GM21717 (cell line): ENCODE measurements around the gene CSNK2A1.
"Not testable (repeated sequence)": the region's sequence is repeated elsewhere in the genome, so short reads cannot be mapped to it uniquely, and the experiment has no call there.

ENCODE experiments used
- ATAC-seq: cut with Tn5 transposase; IDR thresholded peaks from one replicate; pipeline ENCODE4 v1.9.1; 2021; ENCODE audit warnings: mild to moderate bottlenecking, moderate library complexity; ENCODE audit not compliant: unreplicated experiment

CSNK2A1 gene

DNA sequence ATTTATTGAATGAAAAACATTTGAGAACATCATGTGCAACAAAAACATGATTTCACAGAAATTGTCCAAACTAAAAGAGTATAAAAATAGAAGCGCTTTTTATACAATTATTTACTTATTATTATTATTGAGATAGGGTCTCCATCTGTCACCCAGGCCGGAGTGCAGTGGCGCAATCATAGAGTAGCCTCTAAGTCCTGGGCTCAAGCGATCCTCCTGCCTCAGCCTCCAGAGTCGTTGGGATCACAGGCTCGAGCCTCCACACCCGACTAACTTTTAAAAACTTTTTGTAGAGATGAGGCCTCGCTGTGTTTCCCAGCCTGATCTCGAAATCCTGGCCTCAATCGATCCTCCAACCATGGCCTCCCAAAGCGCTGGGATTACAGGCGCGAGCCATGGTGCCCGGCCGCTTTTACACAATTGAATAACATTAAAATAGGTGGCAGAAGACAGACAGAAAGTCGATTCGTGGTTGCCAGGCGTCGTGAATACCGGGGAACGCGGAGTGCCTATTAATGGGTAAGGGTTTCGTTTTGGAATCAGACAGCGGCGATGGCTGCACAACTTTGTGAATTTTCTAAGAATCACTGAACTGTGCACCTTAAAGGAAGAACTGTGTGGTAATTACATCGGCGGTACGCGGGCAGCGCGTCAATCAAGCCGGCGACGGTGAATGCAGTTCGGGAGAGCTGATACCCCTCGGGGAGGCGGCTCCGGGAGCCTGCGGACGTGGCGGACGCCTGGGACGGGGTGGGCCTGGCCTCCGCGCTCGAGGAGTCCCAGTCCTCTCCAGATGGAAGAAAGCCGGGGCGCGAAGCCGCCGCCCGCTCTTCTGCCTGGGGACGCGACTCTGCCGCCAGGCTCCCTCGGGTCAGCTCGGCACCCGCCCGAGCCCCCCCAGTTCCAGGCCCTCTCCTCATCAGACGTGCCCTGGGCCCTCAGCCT, 82.1 kb downstream of the CSNK2A1 start:
- peak; percentile 33 for ATAC-seq

DNA sequence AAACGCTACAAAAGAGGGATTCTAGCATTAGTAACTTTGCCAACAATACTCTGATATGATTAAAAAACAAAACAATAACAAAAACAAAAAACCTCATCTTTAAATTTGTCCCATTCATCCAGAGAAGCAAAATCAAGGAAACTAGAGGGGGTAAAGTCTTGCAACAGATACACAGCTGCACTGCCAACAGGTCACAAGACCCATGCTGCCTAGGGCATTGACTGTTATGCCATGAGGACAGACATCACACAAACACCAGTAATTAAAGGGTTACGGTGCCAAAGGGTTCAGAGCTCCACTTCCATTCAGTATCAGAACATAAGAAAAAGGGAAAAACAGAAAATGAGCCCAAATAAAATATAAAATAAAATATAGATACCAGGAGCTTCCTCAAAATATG, 82.9 kb downstream of the CSNK2A1 start:
- ATAC-seq = no peak

DNA sequence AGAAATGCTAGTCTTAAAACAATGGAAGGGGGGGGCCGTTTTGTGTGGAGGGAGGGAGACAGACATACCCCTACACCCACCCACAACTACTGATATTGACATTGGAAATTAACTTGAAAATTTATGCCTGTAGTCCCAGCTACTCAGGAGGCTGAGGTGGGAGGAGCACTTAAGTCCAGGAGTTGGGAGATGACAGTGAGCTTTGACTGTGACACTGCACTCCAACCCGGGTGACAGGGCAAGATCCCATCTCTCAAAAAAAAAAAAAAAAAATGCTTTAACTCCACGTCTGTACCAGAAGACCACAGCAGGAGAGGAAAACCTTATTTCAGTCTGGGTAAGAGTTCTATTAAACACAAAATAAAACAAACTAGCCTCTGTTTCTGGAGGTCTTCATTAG, 83.4 kb downstream of the CSNK2A1 start:
- ATAC-seq = no peak

DNA sequence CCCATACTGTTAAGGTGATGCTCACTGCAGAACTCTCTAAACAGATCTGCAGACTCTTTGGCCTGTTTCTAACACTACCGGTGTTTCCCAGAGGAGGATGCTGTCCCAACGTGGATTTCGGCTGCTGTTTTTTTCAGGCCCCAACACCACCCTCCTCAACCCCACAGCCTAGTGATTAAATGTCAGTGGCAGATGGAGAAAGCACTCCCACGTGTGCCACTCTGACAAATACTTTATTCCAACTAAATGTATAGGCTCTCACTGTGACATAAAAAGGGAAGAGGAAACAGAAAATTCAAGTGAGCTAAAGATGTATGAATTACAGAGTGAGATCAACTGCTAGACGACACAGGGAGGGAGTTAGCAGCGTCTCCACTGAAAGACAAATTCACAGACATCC, 84.8 kb downstream of the CSNK2A1 start:
- ATAC-seq = no peak

DNA sequence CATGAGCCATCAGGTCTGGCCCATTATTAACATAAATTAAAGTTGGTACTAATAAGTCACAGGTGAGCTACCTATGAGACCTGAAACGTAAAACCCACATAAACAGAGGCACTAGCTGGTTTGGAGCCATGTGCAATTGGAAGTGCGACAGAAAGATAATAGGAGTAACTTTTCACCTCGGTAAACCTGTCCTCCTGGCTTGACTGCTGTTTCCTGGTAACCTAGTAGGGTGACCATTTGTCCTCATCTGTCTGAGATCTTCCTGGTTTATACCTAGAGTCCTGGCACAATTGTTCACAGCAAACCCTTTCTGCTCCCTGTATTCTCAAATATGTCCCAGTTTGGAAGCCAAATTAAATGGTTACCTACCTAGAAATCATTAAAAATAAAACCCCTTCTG, 88.6 kb downstream of the CSNK2A1 start:
- ATAC-seq = no peak

DNA sequence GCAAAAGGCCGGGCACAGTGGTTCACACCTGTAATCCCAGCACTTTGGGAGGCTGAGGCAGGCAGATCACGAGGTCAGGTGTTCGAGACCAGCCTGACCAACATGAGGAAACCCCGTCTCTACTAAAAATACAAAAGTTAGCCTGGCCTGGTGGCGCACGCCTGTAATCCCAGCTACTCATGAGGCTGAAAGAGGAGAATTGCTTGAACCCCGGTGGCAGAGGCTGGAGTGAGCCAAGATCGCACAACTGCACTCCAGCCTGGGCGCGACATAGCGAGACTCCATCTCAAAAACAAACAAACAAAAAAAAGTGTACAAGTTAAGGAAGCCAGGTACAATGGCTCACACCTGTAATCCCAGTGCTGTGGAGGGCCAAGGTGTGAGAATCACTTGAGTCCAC, 91.6 kb downstream of the CSNK2A1 start:
- not testable (repeated sequence) for ATAC-seq

DNA sequence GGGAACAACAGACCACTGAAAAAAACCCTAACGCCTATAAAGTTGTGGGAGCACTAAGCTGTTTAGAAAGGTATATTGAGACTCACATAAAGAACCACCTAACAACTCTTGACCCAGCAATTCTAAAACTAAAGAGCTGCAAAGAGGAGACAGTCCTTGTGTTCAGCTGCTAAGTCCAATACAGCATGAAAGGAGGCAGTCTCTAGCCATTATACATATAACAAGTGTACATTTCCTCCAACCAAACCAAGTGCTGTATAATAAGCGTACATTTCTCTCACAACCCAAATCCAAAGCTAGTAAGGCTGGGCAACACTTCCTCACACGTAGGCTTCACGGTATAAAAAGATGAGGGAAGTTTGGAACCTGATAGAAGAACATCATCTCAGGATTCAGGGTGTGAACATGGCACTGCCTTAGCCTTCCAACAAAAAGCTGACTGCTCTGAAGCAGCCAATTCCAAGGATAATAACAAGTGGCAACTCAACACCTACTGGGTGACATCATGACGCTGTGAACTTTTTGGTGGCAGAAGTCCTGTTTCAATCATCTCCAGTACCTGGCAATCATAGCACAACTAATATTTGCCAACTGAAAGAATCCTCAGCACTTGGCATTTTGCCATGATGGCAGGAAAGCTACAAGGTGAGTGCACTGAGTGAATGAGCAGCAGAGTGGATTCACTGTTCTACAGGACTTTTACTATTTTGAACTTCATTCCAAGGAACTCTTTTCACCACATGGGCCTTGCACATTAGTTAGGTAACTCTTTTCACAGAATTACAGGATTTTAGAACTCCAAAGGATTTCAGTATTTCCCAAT, 97.9 kb downstream of the CSNK2A1 start:
- ATAC-seq = no peak

DNA sequence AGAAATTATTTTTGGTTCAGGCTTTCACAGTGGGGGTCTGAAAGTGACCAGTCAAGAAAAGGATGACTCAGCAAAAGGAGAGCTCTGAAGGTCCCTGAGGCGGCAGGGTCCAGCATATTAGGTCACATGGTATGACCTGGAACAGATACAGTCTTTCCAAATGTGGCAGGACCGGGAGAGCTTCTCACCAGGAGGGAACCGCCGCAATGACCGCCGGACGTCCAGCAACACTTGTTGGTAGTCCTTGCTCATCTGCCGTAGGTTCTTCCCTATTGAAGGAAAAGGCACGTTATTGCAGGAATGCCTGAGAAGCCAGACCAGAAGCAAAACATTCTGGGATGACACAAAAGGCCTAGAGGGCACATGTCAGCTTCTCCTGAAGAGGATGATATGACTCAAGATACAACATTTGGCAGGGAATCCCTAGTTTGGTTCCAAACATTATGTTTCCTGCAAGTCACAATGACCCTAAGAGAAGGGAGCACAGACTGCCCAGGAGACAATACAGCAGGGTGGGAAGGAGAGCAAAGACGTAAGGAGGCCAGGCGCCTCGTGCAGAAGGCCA, 98.6 kb downstream of the CSNK2A1 start:
- no peak for ATAC-seq

DNA sequence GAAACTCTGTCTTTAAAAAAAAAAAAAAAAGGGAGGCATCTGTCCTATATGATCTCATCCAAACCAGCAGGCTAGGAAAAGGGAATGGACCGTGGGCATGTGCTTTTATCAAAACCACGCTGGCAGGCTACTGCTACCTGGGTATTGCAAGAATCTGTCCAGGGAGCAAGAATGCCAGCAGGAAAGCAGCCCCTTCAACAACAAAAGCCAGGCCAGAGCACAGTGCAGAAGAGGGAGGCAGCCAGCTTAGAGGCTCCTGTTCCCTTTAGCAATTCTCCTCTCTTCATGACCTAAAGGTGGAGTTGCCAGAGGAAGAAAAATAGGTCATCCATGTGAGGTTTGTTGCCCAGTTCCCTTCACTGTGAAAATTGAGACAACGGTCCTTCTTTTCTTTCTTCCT, 99.5 kb downstream of the CSNK2A1 start:
- ATAC-seq = no peak

DNA sequence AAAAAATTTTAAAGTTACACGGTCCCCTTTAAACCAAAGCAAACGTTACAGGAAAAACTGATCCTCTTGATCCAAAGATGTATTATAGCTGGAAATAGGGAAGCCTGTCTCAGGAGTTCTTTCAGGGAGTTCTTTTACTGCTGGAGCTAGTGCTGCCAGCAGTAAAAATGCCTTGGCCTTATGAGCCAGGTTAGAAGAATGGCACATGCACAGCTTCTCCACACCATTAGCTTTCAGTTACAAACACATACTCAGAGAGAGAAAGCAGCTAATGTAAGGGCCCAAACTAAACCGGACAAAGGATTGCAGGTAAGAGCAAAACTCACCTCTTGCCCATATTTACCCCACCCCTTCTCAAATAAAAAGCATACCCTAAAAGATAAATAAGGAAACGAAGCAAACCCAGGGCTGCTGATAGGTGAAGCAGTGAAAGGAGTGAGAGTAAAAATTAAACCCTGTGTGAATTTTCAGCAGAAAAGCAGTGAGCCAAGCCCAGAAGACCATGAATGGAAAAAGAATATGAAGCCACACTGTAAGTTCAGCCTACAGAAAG, 100.3 kb downstream of the CSNK2A1 start:
- ATAC-seq = no peak

DNA sequence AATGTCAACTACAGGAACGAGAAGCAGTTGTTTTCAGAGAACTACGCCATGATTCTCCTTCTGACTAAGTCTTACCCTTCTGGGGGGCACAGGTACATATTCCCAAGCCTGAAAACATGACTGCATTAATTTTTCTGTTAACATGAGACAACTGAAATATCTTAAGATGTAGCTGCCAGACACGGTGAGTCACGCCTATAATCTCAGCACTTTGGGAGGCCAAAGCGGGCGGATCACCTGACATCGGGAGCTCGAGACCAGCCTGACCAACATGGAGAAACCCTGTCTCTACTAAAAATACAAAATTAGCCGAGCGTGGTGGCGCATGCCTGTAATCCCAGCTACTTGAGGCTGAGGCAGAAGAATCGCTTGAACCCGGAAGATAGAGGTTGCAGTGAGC, 103.0 kb downstream of the CSNK2A1 start:
- no peak for ATAC-seq

DNA sequence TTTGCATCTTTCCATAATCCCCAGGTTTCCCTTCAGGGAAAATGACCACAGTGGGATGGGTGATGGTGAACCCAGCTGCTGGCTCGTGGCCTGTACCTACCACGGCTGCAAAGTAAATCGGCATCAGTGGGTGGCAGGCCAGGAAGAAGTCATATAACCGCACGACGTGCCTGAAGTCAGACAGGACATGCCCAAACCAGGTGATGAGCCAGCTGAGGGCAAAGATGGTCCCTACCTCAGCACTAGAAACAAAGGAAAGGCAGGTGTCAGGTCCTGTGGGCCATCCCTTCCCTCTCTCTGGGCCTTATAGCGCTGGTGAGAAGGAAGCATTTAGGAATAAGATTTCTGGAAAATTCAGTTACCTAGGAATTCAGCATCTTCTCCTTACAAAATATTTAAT, 103.4 kb downstream of the CSNK2A1 start:
- no peak for ATAC-seq

DNA sequence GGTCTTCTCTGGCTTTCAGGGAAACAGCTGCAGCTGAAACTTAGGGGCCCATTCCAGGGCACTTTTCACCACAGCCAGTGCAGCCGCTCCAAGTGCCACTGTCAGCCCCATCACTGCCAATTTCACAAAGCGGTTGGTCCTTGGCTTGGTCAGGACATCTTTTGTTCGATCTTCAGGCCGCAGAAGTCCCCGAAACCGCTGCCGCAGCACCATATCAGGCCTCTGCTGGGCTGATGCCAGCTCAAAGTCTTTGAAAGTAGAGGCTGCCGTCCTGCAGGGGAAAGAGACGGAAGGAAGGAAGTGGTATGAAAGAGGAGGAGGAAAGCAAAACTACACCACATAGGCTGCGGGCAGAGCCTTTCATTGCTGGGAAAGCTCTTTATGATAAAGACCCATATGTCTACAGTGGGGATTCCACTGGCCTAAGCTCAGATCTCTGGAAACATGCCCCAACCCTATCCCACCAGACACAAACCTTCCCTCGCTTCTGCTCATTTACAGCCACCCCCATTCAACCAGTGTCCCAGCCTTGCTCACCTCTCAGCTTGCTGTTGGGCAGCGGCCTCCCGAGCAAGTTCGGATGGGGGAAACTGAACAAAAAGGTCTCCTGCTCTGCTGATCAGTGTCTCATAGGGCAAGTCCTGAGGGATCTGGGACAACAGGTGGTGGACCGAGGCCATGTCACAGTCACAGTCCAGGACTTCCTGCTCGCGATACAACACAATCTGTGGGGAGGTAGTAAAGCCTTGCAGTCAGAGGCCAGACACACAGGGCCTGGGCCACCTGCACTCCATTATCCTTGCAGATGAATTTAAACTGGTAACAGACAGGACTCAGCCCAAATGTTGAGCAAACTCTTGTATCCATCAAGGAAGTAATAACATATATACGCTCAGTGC, 104.8 kb downstream of the CSNK2A1 start:
- no peak for ATAC-seq

DNA sequence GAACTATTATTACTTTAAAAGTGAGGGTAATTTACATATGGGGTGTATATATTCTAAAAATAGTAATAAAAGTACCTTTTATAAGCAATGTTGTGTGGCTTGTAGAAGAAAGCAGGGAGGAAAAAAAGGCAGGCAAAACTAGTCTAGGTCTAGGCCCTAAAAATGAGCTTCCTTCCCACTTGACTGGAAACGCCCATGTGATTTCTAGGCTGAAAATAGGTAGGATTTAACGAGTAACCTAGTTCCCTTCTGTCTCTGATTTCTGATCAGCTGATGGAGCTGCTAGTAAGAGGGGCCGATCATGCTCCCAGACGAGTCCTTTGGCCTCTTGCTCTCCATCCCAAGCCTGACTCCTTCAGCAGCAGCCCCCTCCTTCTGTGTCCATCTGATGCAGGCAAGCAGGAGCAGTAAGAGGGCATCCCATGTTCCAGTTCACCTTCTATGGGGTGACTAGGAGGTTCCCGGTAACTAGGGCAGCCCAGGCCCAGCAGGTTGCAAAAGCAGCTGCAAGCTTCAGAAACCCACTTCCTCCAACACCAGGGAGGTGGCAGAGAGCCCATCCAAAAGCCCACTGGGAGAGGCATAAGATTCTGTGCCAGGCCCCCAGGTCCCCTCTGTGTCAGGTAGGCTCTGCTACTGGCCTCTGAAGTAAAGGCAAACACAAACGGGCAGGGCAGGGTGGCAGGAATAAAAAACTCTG, 105.7 kb downstream of the CSNK2A1 start:
- ATAC-seq = no peak

DNA sequence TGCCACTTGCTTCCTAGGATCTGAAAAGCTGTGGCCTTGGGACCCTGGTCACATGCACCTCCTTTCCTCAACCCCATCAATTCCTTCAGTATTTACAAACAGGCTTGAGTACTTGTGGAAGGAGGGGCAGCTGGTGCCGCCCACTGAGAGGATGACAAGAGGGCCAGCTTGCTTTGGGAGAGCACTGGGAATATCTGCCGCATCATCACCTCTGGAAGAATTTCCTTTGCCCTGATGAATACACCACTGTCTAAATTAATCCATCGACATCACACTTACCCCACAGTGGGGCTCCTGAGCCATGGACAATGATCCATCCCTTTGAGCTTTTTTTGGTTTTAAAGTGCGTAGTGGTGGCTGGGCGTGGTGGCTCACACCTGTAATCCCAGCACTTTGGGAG, 107.1 kb downstream of the CSNK2A1 start:
- no peak for ATAC-seq

DNA sequence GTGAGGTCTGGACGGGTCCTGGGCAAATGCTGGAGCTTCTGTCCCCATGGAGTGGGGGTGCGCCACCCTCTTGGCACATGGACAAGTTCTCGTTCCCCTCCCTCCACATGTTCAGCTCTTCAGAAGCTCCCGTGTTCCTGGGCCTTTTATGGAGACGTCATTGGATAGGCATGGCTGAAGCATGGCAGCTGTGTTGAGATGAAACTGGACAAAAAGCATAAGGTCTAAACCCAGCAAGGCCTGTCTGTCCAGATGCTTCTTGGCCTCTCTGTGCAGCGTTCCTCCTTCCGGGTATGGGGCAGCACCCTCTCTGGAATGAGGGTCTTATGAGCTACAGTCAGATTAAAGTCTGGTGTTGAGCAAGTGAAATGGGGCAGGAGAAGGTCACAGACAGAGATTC, 108.0 kb downstream of the CSNK2A1 start:
- ATAC-seq = no peak

DNA sequence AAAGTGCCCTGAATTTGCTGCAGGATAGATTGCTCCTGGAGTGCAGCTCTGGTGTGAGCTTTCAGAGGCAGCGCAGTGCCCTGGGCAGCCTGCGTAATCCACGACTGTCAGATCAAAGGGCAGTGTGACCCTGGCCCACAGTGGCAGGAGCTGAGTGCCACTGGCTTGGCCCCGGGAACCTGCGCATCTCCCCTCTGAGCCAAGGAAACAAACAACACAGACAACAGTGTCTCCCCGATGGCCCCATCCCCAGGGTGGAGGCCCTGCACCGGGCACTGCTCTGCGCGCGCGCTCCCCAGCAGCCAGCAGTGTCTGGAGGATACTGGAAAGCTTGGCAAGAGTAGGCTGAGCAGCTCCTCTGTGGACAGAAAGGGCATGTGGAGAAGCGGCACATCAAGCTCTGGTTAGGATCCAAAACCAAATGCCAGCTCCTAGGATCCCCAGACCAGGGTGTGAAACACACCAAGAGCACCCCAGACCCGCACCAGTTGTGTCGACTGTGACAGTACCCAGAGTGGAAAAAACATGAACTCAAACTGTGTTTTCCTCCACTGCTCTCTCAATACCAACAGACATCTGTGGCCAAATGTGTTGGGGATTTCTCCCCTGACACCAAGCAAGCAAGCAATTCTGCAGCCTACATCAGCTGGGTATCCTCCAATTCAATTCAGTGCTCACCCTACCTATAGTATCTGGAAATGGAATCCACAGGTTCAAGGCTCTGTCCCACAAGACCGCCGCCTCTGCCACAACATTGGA, 108.8 kb downstream of the CSNK2A1 start:
- ATAC-seq = no peak

DNA sequence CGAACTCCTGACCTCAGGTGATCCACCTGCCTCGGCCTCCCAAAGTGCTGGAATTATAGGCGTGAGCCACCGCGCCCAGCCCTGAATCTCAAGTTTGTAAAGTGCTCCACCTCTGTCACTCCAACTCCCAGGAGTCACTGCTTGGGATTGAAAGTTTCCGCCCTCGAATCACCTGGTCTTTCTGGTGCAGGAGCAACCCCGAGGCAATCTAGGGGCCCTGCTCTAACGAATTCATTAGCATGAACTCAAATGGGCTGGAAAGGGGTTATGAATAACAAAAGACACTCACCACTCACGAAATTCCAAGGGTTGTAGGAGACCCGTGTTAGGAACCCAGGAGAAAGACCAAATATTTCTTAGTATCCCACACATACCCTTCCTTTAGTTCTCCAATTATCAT, 109.4 kb downstream of the CSNK2A1 start:
- ATAC-seq = no peak
